HG03025 (cell line): ENCODE results near the gene TENT5C.
A peak's percentile ranks its signal among the peaks of the same experiment; 100 is the strongest.

Experiments used
- ATAC-seq: cut with Tn5 transposase; IDR thresholded peaks from one replicate; pipeline ENCODE4 v1.9.1; 2021; ENCODE audit warnings: mild to moderate bottlenecking, moderate library complexity; ENCODE audit not compliant: unreplicated experiment, low FRiP score

TENT5C gene

DNA sequence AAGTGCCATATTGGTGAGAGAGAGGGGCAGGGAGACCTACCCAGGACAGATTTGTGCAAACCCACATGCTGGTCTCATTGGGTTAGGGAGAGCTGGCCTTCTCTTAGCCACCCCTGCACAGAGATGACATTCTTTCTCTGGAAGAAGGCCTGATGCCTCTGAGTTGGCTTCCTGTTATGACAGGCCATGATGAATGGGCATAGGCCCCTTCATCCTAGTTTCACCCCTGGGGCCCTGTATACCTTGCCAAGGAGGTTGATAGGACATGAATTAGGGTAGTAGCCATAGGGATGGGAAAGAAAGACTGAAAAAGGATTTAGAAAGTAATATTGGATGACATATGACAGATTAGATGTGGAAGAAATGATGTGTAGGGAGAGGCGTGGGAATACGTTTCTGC, 46.6 kb downstream of the TENT5C start:
- no peak for ATAC-seq

DNA sequence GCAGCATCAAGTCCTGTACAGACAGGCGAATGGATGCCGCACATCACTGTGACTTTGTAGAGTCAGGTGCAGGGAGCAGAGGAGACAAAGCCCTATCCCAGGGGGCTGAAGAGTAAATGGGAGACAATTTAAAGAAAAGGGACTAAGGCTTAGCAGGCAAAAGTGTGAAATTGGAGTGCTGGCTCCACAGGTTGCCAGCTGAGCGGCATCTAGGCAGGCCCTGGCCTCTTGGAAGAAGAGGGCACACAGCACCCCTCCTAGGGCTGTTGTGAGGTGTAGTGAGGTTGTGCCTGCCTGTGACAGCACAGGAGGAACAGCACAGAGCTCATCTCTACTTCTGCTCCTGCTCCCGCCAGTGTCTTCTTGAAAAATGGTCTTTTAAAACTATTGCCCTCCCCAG, 47.3 kb downstream of the TENT5C start:
- ATAC-seq, result no peak

DNA sequence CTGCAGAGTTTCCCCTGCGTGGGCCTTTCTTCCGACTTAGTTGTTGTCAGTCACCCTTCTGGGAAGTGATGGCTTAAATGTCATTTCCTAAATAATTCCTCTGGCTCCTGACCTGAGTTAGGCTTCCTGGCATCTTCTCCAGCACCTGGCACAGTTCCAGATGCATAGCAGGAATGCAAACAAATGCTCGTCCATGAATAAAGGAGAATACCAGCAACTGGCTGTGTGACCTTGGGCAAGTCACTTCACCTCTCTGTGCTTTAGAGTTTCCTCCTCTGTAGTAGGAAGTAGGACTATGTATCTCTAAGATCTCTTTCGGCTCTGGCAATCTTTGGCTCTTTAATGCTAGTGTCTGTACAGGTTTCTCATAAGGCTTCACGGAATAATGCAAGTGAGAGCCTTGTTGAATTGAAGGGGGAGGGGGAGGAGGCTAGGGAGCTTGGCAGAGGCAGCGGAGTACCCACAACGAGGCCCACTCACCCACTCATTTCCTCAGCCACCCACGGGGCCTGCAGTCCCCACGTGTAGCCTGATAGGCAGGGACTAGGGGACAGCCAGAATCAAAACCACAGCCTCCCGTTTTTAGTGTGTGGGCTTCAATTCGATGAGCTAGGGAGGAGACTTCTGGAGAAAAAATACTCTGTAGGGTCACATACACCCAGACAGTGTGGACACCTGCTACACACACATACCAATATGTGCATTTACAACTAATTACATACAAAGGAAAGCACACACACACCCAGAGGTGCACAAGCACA, 48.1 kb downstream of the TENT5C start:
- ATAC-seq, result peak; percentile 28

DNA sequence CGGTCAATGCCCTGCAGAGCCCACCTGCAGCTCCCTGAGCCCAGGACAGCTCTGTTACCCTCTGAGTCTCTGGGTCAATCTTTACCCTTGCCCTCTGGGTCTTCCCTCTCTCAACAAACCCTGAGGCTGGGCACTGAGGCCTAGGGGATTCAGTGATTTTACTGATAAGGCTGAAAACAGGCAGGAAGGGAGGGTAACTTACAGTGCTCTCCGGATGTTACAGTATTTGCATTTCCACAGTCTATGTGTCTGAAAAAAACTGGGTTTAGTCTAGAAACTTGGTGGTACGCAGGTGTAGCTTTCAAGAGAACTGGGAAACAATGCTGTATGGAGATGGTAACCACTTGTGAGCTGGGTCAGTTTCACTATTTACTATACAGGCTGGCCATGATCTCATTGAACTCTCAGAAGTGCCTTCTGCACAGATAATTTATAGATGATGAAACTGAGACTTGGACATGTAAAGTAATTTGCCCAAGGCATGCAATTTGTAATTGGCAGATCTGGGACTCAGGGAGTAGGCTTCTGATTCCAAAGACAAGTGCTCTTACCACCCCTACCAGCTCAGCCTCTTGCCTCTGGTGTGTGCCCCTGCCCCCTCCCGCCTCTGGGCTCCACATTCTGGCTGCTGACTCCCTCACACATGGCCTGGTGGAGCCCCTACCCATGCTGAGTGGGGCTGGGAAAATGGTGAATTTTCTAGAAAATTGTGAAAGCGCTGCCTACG, 48.8 kb downstream of the TENT5C start:
- peak; percentile 76 for ATAC-seq

DNA sequence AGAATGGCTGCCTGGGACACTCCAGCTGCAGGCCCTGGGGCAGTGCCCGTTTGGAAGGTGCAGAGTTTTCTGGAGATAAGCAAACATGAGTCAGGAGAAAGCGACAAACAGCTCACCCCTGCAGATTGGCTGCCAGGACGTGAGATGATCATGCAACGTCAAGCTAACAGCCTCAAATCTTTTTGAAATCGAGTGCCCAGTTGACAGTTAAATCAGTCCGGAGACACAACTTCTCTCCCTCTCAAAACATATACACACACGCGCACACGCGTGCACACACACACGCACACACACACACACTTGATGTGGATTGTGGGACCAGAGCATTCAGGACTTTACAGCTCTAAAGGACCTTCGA, 49.4 kb downstream of the TENT5C start:
- ATAC-seq, result no peak

DNA sequence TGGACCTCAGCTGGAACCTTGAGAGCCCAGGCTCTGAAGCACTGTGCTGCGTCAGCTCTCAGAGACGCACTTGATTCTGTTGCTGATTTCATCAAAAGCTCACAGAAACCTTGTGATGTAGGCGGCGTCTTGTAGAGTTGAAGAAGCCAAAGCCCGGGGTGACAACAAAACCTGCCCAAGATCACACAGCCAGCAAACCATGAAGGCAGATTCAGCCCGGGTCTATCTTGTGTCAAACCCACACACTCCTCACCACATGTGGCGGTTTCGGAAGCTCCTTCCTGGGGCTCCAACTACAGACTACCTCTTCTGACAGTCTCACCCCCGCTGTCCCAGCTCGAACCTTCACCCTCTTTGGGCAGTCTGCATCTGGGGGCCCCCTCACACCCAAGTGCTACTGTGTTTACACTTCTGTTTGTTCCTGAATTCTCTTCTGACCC, 50.4 kb downstream of the TENT5C start:
- peak; percentile 30 for ATAC-seq

DNA sequence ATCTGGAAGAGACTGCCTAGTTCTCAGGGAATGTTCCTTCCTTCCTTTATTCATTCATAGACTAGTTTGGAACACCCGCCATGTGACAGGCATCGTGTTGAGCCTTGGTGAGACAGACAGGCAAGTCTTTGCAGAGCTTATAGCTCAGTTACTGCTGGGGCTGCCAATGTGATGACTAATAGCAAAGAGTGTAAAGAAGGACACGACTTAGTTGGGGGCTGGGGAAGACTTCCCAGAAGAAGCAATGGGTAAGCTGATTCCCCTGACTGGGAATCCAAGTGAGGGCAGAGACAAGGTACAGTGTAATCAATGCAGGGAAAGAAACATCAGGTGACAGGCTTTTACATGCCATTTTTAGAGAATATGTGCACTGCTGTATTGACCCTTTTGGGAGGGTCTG, 51.2 kb downstream of the TENT5C start:
- no peak for ATAC-seq

DNA sequence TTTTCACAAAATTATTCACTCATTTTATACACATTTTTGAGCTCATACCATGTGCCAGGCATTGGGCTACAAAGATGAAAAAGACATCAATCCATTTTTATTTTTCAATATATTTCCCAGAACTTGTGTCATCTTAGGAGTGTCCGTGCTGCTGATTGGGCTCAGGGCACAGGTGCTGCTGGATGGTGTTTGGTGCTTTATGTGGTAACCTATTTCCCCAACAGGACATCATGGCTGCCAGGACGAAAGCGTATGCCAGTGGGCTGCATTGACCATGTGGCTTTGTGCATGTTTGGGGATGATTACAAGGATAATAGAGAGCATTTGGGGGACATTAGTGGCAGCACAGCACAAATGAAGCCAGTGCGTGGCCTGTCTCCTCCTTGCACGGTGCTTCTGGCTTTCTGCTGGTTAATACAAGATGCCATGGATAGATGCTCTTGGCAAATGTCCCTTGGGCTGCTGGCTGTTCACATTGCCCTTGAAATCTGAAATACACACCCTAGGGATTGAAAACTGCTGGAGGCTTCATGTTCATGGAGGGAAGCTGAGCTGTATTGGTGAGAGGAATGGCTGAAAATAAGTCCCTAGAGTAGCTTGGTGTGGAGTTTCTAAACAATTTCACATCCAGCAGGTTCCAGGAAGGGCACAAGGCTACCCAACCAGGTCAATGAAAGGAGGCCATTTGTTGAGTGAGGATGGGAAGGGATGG, 52.3 kb downstream of the TENT5C start:
- no peak for ATAC-seq

DNA sequence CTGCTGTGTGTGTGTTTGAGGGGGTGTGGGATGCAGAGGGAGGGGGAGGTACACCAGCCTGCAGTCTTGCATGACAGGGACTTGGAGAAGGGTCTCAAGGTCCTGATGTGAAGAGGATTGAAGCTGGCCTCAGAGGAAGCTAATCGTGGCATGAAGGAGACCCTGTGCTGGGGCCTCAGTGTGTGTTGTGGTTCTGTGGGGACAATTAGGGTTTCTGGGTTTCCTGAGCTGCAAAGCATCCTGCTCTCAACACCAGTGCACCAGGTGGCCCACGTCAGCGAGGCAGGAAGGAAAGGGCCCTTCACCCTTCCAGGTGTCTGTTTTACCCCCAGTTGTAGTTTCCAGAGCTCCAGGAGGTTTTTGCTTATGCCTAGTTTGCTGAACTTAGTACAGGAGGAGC, 52.8 kb downstream of the TENT5C start:
- ATAC-seq, result no peak

DNA sequence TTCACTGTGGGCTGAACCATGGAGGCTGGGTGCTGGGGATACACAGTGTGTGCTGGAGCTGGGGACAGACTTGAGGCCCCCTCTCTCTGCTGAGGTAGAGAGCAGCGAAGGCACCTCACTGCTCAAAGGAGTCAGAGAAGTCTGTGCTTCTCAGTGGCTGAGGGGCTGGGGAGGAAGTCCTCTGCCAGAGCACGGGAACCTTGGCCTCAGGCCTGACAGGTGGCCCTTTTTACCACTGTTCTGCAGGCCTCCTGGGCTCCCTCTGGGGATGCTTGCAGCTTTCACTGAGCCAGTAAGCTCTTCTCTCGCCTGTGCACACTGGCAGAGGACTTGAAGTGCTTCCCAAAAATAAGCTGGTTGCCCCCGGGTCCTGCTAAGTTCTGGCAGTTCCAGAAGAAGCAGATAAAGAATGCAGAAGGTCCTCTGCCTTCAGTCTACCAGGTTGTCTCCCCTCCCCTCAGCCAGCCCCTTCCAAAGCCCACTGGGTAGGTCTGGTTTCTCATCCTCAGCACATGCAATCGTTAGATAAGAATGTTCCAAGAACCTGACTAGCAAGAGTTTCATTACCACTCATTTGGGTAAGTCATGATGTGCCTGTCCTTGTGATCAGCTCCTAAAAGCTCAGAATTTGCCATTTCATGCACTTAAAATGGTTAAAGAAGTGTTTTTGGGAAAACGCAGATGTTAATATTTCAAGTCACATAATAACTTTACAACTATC, 53.9 kb downstream of the TENT5C start:
- ATAC-seq, result no peak

DNA sequence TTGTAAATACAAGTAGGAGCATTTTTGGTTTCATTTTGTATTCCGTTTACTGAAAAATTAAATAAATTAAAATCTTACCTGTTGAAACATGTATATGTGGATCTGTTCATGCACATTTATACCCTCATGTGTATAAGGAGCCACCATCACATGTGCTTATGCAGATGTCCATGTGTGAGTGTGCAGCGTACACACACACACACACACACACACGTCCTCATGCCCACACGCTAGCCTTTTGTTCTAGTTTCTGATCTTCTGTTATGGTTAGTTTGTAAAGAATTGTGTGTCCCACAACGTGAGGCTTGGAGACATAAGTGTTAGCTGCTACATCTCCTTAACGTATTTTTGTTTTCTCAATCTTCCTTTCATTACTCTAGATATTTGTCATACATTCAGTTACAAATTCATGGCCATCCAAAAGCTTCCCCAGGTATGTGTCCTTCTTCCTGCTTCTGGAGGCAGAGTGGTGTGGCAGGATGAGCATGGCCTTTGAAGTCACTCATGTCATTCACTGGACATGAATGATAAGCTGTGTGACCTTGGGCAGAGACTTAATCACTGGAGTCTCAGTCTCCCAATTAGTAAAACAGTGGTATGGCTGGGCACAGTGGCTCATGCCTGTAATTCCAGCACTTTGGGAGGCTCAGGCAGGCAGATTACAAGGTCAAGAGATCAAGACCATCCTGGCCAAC, 54.6 kb downstream of the TENT5C start:
- ATAC-seq, result no peak

DNA sequence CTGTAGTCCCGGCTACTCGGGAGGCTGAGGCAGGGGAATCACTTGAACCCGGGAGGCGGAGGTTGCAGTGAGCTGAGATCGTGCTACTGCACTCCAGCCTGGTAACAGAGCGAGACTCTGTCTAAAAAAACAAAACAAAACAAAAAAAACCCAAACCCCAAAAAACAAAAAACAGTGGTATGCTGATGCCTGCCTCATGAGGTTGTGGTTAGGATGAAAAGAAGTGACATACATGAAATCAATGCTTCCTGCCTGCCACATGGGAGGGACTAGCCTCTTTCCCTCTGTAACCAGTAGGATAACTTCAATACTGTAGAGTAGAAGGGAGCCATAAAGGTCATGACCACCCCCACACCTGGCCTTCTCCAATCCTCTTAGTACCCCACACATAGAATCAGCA, 55.2 kb downstream of the TENT5C start:
- no peak for ATAC-seq

DNA sequence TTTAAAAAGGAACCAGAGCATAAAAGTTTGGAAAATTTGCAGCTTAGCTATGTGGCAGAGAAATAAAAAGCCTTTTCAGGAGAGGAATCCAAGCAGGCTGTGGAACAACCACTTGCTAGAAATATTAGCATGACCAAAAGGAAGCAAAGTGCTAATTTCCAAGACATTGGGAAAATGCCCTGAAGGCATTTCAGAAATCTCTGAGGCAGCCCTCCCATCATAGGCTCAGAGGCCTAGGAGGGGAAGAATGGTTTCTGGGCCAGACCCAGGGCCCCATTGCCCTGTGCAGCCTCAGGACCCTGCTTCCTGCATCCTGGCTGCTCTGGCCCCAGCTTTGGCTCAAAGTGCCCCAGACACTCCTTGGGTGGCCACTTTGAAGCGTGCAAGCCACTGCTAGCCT, 56.8 kb downstream of the TENT5C start:
- no peak for ATAC-seq

DNA sequence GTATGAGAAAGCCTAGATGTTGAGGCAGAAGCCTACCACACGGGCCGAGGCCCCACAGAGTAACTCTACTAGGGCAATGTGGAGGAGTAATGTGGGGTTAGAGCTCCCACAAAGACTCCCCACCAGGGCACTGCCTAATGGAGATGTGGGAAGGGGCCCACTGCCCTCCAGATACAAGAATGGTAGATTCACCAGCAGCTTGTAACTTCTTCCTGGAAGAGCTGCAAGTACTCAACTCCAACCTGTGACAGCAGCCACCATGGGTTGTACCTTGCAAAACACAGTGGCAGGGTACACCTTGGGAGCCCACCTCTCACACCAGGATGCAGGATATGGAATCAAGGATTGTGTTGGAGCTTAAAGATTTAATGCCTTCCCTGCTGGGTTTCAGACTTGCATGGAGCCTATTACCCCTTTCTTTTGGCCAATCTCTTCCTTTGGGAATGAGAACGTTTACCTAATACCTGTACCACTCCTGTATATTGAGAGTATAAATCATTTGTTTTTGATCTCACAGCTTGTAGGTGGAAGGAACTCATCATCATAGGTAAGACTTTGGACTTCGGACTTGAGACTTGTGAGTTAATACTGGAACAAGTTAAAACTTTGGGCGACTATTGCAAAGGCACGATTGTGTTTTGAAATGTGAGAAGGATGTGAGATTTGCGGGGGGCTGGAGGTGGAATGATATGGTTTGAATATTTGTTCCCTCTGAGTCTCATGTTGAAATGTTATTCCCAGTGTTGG, 57.5 kb downstream of the TENT5C start:
- ATAC-seq, result no peak

DNA sequence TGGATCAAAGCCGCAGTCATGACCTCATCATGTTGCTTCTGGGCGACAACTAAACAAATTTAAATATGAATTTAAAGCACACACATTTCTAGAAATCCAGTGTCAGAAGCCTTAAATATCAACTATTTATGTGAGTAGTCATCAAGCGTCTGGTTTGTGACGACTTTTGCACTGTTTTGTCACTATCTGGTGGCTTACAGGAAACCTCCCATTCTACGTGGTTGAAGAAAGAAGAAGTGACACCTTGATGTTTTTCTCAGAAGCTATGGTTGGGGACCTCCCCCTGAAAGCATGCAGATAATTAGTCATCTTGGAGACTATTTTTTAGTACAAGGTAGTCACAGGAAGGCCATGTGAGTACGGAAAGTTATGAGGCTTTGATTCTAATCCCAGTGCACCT, 58.5 kb downstream of the TENT5C start:
- ATAC-seq, result peak; percentile 93

DNA sequence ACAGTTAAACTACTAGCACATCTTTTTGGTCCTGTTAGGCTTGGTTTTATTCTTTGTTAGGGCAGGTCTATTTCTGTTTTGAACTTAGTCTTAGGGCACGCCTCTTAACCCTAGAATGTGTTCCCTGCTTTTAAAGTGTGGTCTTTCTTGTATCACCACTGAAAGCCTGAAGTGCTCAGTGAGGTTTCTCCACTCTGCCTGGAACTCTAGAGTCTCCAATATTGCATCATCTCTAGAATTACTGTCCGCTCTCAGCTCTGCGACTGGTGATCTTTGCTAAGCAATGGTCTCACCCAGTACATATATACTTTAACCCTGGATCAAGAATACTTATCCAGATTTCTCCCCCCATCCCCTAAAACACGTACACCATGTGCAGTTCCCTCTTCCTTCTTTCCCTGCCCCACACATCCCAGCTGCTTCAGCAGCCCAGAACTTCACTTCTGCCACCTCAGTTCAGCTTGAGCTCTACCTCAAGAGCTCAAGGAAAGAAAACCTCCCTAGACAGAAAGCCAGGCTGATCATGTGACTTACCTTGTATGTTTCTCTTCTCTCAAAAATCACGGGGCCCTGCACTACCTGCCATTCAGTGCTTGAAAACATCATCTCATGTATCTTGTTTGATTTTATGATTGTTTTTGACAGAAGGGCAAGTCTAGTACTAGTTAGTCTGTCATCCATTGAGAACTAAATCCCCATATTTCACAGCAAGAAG, 59.9 kb downstream of the TENT5C start:
- no peak for ATAC-seq

DNA sequence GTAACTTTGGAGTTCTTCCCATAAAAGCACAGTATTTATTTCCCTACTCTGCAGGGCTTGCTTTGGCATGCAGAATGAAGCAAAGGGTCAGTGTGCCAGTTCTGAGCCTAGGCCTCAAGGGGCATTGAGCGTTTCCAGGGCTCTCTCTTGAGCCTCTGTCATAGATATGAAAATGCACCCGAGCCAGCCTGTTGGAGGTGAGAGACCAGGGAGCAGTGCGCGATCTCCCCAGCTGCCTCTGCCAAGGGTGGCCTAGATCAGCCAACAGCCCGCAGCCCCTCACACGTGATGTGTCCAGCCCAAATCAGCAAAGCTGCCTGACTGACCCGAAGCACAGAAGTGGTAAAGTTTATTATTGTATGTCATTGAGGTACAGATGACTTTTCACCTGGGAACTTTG, 63.7 kb downstream of the TENT5C start:
- ATAC-seq, result no peak

DNA sequence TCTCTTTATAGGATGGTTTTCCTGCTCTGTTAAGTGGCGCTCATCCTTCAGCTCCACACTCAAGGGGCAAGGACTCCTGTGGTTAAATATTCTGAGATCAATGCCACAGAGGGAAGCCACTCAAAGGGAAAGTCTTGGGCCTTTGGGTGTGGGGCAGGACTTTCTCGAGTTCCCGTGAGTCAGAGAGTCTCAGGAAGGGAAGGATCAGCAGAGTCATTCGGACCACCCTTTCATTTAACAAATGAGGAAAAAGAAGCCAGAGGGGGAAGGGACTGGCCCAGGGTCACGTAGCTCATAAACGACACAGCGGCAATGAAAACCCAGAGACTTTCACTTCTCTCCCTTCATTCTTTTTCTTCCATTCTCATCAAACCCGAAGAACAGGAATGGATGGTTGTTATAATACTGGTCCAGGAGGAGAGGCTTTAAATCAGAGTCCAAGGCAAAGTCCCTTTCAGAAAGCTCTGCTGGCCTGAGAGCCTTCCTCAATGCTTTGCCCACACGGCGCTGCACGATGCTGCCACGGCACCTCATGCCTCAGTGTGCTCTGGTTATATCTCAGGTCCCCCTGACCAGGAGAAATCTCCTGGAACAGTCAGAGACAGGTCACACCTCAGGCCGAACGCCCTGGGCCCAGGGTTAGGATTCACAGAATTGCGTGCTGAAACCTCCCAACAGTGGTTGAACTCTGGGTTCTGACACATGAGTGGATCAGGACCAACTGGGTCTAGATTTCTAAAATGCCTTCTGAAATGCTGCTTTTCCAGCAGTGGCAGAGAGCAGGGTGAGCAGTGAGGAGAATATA, 65.3 kb downstream of the TENT5C start:
- ATAC-seq, result no peak
